Activated B cell treated with CpG ODN at 0.5 μM for 24 hours (primary cell): ENCODE data around the gene RARS1. TPM values are rescaled to one million over a fixed set of nuclear protein-coding genes. Genes with fewer than 3 reads are reported as not detected.

Experiments used
- ATAC-seq: fragments of 200-7000 bp; cut with Tn5 transposase; one replicate; pipeline ENCODE4 v1.10.0; 2021; ENCODE audit warnings: low read depth, mild to moderate bottlenecking, moderate library complexity
- CTCF ChIA-PET: fragments of 350-600 bp; sonication (Branson Sonifier 250); formaldehyde crosslinking; loops from one replicate; lab custom pipeline; 2021; ENCODE audit warnings: antibody characterized with exemption; lab: Charles Lee
- POLR2A ChIA-PET: fragments of 350-600 bp; sonication (Branson Sonifier 250); formaldehyde crosslinking; loops from one replicate; lab custom pipeline; 2021; ENCODE audit warnings: antibody characterized with exemption; lab: Charles Lee
- DNase-seq: peaks from one replicate; pipeline ENCODE4 v3.0.0; 2022
- H3K27ac Mint-ChIP-seq: one replicate; pipeline ENCODE4 v1.8.0; 2020; ENCODE audit warnings: mixed read lengths
- H3K27me3 Mint-ChIP-seq: one replicate; pipeline ENCODE4 v1.8.0; 2021; ENCODE audit warnings: mixed read lengths
- H3K36me3 Mint-ChIP-seq: one replicate; pipeline ENCODE4 v1.8.0; 2021; ENCODE audit warnings: low read depth, mixed read lengths
- H3K4me1 Mint-ChIP-seq: one replicate; pipeline ENCODE4 v1.8.0; 2021; ENCODE audit warnings: mixed read lengths
- H3K4me3 Mint-ChIP-seq: one replicate; pipeline ENCODE4 v1.8.0; 2020; ENCODE audit warnings: mild to moderate bottlenecking, mixed read lengths
- H3K9me3 Mint-ChIP-seq: one replicate; pipeline ENCODE4 v1.8.0; 2020; ENCODE audit warnings: mixed read lengths
- CTCF ChIP-seq: fragments of 200-600 bp; IDR thresholded peaks from one replicate; pipeline ENCODE4 v1.8.0; 2022; ENCODE audit warnings: antibody characterized with exemption, mild to moderate bottlenecking
- intact Hi-C: fragments of 100-400 bp; cut with micrococcal nuclease; formaldehyde crosslinking; loops from one replicate; pipeline ENCODE4 v1.15.1; 2024
- total RNA-seq: library from RNA; stranded (reverse); gene quantifications from 2 replicates; pipeline ENCODE4 v1.2.3, GENCODE V29; 2022

The RARS1 gene
- total RNA-seq, 1 donor from 2014 or later = 85.9 TPM

GRCh38 chr5:168489059-168489458 is 2.8 kb downstream of the RARS1 start:
- H3K27ac Mint-ChIP-seq = no peak overlapping the region
- H3K4me1 Mint-ChIP-seq = peaks cover 23% of the 10 kb centered on the region
- POLR2A ChIA-PET = no interaction called here
- no peaks in the 10 kb centered on the region for H3K9me3 Mint-ChIP-seq
- no peak for DNase-seq
- H3K36me3 Mint-ChIP-seq = peaks cover 62% of the 10 kb centered on the region
- CTCF ChIA-PET = no interaction called here
- no peak for TF ChIP-seq CTCF
- intact Hi-C loops = loop anchor here (5.0 kb wide), 1 partner anchor 1093 kb away; the partner anchor contains the start of gene SPDL1
- no peaks in the 10 kb centered on the region for H3K27me3 Mint-ChIP-seq
- no peak overlapping the region for H3K4me3 Mint-ChIP-seq
- ATAC-seq = no peak

- POLR2A ChIA-PET = interaction anchor here (0.7 kb wide), 1 partner anchor 7 kb away, joined by 3 read pairs; no protein-coding TSS in a partner anchor
- Mint-ChIP-seq H3K4me1 (no peaks in the 10 kb centered on the region), H3K27me3 (no peaks in the 10 kb centered on the region), H3K27ac (no peak overlapping the region), H3K4me3 (no peak overlapping the region), H3K9me3 (no peaks in the 10 kb centered on the region), H3K36me3 (peaks cover 78% of the 10 kb centered on the region)
- CTCF ChIA-PET = no interaction called here
- ATAC-seq (no peak), DNase-seq (no peak)
- TF ChIP-seq CTCF = no peak
- intact Hi-C loops = no loop called here
Observed at GRCh38 chr5:168494057-168494555, 7.8 kb downstream of the RARS1 start.

GRCh38 chr5:168502563-168503237 is 16.4 kb downstream of the RARS1 start:
- intact Hi-C loops = no loop called here
- Mint-ChIP-seq H3K27ac (no peak overlapping the region), H3K36me3 (peaks cover 64% of the 10 kb centered on the region), H3K27me3 (no peaks in the 10 kb centered on the region), H3K9me3 (no peaks in the 10 kb centered on the region), H3K4me1 (no peaks in the 10 kb centered on the region), H3K4me3 (no peak overlapping the region)
- ATAC-seq = no peak
- no peak for DNase-seq
- TF ChIP-seq CTCF = no peak
- ChIA-PET POLR2A (no interaction called here), CTCF (no interaction called here)

DNA sequence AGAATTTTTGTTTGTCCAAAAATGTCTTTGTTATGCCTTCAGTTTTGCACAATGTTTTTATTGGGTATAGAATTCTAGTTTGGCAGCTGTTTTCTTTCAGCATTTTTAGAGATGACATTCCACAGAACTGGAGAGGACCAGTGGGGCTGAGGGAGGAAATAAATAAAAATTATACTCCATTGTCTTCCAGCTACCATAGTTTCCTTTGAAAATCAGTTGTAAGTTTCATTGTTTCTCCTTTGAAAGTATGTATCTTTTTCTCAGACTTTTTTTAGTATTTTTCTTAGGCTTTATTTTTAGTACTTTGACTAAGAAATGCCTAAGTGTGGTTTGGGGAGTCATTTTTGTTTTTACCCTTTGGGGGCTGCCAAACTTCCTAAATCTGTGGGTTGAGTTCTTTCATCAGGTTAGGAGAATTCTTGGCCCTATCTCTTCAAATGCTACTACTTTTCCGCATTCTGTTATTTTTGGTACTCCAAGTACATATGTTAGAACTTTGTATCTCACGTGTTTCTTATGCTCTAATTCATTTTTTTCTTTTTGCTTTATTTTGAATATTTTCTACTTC is 27.7 kb downstream of the RARS1 start:
- ATAC-seq (no peak), DNase-seq (no peak)
- Mint-ChIP-seq H3K4me1 (no peaks in the 10 kb centered on the region), H3K36me3 (peaks cover 91% of the 10 kb centered on the region), H3K4me3 (no peak overlapping the region), H3K27me3 (no peaks in the 10 kb centered on the region), H3K9me3 (peaks cover 8% of the 10 kb centered on the region), H3K27ac (no peak overlapping the region)
- intact Hi-C loops = no loop called here
- ChIA-PET CTCF (no interaction called here), POLR2A (no interaction called here)
- no peak for TF ChIP-seq CTCF

GRCh38 chr5:168525856-168526255 is 39.6 kb downstream of the RARS1 start:
- no peak for TF ChIP-seq CTCF
- H3K4me3 Mint-ChIP-seq = no peak overlapping the region
- ATAC-seq (no peak), DNase-seq (no peak)
- peaks cover 22% of the 10 kb centered on the region for H3K27me3 Mint-ChIP-seq
- H3K27ac Mint-ChIP-seq = no peak overlapping the region
- peaks cover 11% of the 10 kb centered on the region for H3K36me3 Mint-ChIP-seq
- ChIA-PET CTCF (no interaction called here), POLR2A (no interaction called here)
- H3K9me3 Mint-ChIP-seq = no peaks in the 10 kb centered on the region
- peaks cover 9% of the 10 kb centered on the region for H3K4me1 Mint-ChIP-seq
- intact Hi-C loops = no loop called here
